ENCODE measurements around the gene ANP32B.

GRCh38 chr9:97980918-97981845, 2.0 kb upstream of the ANP32B start:
- TF ChIP-seq GATA2 (IDR thresholded peaks at IDR 0.05; ENCODE audit: low read depth, low read length) (0 out of 2 replicates have a peak, but pooled peaks have one; percentile 44), GATA3 (IDR thresholded peaks at IDR 0.05; ENCODE audit: low read depth, low read length) (peak; percentile 58; the same call in 1 of the 2 replicates)
